Smooth muscle cell of bladder (primary cell): ENCODE results near the gene TKTL2. TPM values are rescaled to one million over a fixed set of nuclear protein-coding genes. Genes with fewer than 3 reads are reported as not detected.

ENCODE experiments used
- total RNA-seq: library from RNA; depleted of rRNA; stranded (reverse); fragments of >200 nt; gene quantifications from 2 replicates; pipeline ENCODE4 v1.2.3, GENCODE V29; 2014

The TKTL2 gene, protein sequence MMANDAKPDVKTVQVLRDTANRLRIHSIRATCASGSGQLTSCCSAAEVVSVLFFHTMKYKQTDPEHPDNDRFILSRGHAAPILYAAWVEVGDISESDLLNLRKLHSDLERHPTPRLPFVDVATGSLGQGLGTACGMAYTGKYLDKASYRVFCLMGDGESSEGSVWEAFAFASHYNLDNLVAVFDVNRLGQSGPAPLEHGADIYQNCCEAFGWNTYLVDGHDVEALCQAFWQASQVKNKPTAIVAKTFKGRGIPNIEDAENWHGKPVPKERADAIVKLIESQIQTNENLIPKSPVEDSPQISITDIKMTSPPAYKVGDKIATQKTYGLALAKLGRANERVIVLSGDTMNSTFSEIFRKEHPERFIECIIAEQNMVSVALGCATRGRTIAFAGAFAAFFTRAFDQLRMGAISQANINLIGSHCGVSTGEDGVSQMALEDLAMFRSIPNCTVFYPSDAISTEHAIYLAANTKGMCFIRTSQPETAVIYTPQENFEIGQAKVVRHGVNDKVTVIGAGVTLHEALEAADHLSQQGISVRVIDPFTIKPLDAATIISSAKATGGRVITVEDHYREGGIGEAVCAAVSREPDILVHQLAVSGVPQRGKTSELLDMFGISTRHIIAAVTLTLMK
- under 0.01 TPM in 1 of 2 replicates, not detected in the other for total RNA-seq

DNA sequence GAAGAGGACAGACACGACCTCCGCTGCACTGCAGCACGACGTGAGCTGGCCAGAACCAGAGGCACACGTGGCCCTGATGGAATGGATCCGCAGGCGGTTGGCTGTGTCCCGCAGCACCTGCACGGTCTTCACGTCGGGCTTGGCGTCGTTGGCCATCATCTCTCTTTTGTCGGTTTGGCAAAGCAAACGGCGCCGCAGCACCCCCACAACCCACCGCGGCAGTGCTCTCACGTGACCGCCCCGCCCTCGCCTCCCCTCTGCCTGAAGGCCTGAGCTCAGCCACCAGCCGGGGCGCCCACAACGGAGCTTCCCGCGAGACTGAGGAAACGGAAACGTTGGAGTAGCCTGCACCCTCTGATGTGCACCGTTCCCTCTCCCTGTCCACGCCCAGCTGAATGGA lies at the start of gene TKTL2:
Gene TKTL2, minus strand, starts transcription at position 179 of the 400 bp plus-strand sequence. Its CDS starts 20 bp downstream, at position 159.

DNA sequence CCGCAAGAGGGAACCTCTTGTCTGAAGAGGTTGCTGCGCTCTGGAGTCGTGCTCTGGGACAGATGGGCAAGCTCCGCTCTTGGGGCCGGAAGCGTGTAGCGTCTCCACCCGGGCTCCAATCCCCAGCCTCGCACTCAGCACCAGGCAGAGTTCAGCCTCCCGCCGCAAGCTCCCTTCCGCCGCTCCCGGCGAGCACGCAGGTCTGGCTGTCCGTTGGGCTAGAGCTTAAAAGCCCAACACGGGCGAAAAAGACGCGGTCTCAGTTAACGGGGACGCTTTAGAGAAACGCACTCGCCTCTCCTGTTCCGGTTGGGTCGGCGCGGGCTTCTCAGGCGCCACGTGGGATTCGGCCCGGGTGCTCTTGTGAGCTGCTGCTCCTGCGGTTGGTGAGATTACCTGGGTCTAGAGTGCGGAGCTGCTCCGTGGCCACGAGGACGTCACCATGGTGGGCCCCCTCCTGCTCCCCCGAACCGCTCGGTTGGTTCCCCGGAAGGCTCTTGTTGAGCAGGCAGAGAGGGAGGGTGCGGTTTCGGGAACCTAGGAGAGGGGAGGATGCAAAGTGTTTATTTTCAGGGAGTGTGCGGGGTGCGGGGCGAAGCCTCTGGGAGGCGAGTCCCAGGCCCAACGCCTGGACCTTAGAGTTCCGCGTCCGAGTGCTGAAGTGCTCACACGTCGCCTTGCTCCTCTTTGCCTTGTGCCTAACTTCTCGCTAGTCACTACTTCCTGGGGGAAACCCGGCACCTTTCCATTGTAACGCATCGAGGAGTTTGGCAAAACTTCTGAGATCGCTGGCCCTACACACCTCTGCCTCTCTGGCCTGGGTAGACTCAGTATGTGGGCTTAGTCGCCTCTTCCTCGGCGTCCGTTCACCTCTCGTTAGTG lies 21.0 kb upstream of the TKTL2 start, which contains the start of gene TMA16:
Gene TMA16, plus strand, starts transcription at position 331 of the 882 bp plus-strand sequence. Its CDS starts 112 bp downstream, at position 443.

Other genes starting within 250 kb of the TKTL2 start
- under 0.01 and 0.14 TPM in 2 replicates for gene NPY1R, start 141.2 kb downstream of the TKTL2 start, total RNA-seq
- gene NPY5R, start 129.9 kb downstream of the TKTL2 start, total RNA-seq = not detected in 2 replicates
- gene TMA16, start 20.9 kb upstream of the TKTL2 start, total RNA-seq = 22.5 and 24.6 TPM in 2 replicates